GM19238 (cell line): ENCODE measurements around the gene KCNJ4.
"Not testable (repeated sequence)": the region's sequence is repeated elsewhere in the genome, so short reads cannot be mapped to it uniquely, and the experiment has no call there.

Experiments
- DNase-seq: peaks from one replicate; pipeline ENCODE4 v3.0.0; 2011; ENCODE audit warnings: low spot score; ENCODE audit not compliant: insufficient read length

KCNJ4 gene

DNA sequence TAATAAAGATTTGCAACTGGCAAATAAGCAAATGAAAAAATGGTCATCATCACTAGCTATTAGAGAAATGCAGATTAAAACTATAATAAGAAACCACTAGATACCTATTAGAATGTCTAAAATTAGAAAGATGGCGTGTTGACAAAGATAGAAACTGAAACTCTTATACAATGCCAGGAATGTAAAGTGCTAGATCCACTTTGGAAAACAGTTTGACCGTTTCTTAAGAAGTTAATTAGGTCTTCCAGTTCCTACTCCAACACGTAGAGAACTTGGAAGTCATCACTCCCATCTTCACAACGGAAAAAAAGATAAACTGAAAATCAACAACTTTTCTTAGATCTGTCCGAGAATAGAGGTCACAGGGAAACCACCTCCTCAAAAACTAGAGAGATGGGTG is 68.1 kb downstream of the KCNJ4 start:
- DNase-seq = not testable (repeated sequence)

DNA sequence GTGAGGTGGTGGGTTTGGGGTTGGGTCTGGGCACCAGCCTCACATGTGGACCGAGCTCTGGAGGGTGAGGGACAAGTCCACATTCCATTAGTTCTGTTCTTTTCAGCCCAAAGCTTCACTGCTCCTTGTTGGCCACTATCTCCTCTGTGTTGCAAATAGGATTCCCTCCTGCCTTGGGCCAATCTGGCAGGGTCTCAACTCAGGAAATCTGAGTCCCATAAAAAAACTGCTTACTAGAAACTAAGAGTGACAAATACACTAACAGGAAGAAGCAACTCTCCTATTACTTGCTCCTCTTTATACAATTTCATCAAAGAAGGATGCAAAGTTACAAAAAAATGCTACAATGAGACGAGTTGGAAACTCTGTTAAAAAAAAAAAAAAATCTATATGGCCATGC is 71.6 kb downstream of the KCNJ4 start:
- DNase-seq = no peak

DNA sequence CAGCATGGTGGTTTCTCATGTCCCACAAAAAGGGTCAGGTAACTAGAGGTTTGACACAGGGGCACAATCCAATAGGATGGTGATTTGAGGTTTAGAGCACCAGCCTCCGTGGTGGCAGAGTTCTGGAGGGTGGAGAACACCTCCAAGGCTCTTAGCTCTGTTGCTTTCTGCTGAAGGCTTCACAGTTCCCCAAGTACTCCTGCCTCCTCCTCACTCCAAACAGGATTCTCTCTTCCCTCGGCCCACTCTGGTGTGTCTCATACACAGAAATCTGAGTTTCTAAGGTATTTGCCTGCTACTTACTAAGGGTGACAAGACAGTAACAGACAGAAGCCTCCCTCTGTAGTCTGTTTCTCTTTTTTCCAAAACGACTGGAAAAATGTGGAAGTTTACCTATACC is 73.6 kb downstream of the KCNJ4 start:
- DNase-seq = not testable (repeated sequence)
